GM15510 (cell line): ENCODE results near the gene SPEM3.

Experiments
- POLR2A ChIP-seq: IDR thresholded peaks from 3 replicates; pipeline ENCODE4 v1.6.1; 2011; ENCODE audit warnings: borderline replicate concordance; ENCODE audit not compliant: insufficient read length; ENCODE audit errors: extremely low read depth

Gene SPEM3

DNA sequence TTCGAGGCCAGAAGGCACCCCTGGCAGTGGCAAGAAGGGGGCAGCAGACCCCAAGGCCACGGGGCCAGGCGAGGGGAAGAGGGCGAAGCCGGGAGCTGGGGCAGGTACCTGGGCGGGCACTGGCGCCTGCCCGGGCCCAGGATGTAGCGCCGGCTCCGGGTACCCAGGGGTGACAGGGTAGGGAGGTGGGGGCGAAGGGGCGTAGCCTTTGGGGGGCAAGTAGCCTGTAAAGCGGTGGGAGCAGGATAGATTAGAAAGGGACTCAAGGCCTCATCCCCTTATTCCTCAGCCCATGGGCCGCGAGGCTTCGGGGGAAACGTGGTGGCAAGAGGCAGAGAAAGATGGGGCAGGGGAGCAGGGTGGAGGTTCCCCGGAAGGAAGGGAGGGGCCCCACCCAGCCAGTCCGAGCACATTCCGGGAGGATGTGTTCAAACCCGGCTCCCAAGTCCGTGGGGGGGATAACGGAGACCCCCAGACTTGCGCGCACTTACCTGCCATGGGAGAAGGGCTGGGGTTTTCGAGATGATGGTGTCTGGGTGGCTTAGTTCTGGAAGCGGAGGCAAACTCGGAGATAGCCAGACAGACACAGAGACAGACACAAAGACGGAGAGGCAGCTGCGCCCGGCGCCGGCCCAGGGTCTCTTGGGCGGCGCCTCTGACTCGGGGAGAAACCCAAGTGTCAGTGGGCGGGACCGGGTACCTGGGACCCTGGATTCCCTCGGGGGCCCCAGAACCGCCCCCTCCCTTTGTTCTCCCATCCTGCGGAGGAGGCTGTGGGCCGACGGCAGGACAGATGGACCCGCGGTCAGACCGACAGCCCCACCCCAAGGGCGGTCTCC lies 34.8 kb upstream of the SPEM3 start:
- TF ChIP-seq POLR2A, result no peak

DNA sequence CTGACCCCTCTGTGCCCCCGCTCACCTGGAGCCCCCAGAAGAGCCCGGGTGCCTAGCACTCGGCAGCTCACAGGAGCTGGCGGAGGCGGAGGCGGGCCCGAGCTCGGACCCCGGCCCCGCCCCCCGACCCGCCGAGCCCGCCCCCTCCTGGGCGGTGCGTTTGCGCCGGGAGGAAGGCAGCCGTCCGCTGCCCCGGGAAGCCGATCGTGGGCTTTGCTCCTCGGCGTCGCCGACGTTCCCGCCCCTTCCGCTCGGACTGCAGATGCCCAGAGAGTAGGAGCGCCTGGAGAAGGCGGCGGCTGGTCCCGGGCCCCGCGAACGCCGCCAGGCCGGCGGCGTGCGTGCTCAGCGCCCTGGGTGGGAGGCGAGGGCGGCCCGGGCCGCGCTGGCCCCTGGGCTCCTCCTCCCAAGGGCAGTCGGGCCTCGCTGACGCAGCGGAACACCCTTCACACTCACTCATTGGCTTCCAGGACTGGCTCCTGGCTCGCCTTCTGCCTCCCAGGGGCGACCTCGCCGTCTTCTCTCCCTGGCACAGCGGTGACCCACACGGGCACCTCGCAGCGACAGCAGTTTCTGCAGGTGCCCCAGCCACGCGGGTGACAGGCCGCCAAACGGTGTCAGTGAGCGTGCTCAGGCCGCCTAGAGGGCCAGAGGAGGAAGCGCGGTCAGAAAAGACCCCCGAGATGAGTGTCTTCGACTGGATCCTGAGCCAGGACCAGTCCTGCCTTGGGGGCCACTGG lies 34.0 kb upstream of the SPEM3 start, which contains the start of gene PLSCR3:
PLSCR3 (minus strand) TSS at position 74 of the 740 bp plus-strand sequence. CDS start 415 bp downstream, outside the sequence.
- peak; percentile 89 for TF ChIP-seq POLR2A

GRCh38 chr17:7396147-7396546 lies 32.5 kb upstream of the SPEM3 start:
- TF ChIP-seq POLR2A, result no peak

GRCh38 chr17:7398612-7399011 lies 30.0 kb upstream of the SPEM3 start:
- no peak for TF ChIP-seq POLR2A

DNA sequence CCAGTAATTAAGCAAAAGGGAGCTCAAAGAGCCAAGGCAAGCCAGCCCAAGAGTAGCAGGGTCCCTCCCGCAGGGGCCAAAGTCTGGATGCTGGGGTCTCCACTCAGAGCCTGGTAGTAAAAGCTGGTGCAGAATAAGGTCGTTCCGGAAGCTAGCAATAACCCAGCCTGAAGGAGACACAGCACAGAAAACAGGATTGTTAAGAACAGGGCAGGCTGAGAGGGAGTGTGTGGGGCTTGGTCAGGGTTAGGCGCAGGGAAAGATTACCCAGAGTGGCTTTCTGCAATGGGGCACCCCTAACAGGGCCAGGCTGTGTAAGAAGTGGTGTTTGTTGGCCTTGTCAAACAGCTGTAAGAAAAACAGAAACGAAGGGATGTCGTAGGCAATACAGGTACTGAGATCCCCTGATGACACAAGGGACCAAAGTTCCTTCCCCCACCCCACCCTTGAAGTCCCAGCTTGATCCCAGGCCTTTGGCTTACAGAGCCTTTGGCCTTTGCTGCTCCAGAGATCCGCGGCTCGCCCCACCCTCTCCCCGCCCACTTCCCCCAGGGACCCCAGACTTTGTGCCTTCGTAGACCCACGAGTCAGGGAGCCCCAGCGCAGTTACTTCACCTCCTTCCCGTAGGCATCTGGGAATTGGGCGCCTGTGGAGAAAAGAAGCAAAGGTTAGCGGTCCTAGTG lies 25.5 kb upstream of the SPEM3 start:
- no peak for TF ChIP-seq POLR2A

DNA sequence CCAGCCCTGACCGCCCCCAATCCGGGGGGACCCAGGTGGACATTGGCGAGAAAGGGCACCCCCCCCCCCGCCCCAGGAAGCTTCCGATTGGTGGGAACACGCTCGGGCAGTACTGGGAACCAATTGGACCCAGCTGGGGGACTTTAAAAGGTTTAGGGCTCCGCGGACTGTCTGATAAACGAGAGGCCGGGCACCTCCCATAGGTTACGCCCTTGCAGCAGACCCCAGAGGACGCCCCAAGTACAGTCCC lies 25.0 kb upstream of the SPEM3 start:
- TF ChIP-seq POLR2A, result no peak

GRCh38 chr17:7403977-7404736 lies 24.5 kb upstream of the SPEM3 start, which contains the start of gene TMEM256:
TSS of gene TMEM256 (minus strand) at chr17:7404097. CDS start at chr17:7404084, 13 bp downstream.
- TF ChIP-seq POLR2A, result peak; percentile 96

GRCh38 chr17:7404737-7405349 lies 23.8 kb upstream of the SPEM3 start:
- TF ChIP-seq POLR2A, result no peak

DNA sequence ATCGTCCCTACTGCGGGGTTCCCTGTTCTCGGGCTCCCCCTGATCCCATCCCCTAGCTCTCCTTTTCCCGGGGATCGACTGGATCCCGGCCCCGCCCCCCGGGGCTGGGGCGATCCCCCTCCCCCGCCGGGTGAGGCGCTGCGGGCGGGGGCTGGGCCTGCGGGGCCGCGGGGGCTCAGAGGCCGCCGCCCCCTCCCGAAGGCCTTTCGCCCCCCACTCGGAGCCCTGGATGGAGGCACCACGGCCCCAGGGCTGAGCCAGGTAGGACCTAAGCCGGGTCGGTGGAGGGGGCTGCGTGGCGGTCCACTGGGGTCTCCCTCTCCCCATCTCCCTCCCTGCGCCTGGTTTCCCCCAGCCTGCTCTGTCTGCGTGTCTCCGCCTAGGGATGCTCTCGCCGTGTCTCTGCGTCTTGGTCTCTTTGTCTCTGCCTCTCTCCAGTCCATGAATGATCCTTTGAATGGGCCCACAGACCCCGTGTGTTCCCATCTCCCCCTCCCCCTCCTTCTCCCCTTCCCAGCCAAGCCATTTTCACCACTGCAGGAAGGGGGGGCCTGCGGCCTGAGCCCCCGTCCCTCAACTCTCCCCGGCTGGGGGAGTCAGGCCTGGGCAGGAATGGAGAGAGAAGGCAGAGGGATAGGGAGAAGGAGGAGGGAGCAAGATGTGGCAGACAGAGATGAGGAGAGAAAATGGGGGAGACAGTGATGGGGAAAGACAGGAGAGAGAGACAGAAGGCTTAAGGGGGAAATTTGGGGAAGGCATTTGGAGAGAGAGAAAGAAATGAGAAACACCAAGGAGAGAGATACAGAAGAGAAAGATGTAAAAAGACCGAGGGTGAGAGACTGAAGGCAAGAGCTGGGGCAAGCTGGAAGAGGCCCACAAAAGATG lies 23.1 kb upstream of the SPEM3 start:
- TF ChIP-seq POLR2A, result no peak

- TF ChIP-seq POLR2A, result no peak
These were observed 22.3 kb upstream of the SPEM3 start for GRCh38 chr17:7406235-7406825.

GRCh38 chr17:7407082-7407481 lies 21.6 kb upstream of the SPEM3 start:
- no peak for TF ChIP-seq POLR2A

- TF ChIP-seq POLR2A, result no peak
These were observed 21.0 kb upstream of the SPEM3 start, which contains the start of gene NLGN2 for GRCh38 chr17:7407485-7408251. TSS of gene NLGN2 (plus strand) at chr17:7407845. CDS start at chr17:7408256, 411 bp downstream.
